OCI-LY3 (cell line): ENCODE results near the gene ZNF546.
A peak's percentile ranks its signal among the peaks of the same experiment; 100 is the strongest.
"Not testable (repeated sequence)": the region's sequence is repeated elsewhere in the genome, so short reads cannot be mapped to it uniquely, and the experiment has no call there.

ENCODE experiments used
- H2AFZ ChIP-seq: fragments of 200-600, 300-600 bp; shearing (Covaris generic); 2 replicates; pipeline ENCODE4 v1.6.0; 2014; ENCODE audit warnings: antibody characterized with exemption, low read depth, low read length
- H3K27ac ChIP-seq: fragments of 200-600, 300-600 bp; sonication (generic); 2 replicates; pipeline ENCODE4 v1.5.1; 2014; ENCODE audit warnings: mild to moderate bottlenecking, low read length, moderate library complexity, mixed read lengths
- H3K27me3 ChIP-seq: fragments of 200-600, 300-600 bp; sonication (generic); 2 replicates; pipeline ENCODE4 v1.6.1; 2014; ENCODE audit warnings: low read depth, low read length, mixed read lengths
- H3K36me3 ChIP-seq: fragments of 200-600, 300-600 bp; sonication (generic); replicated peaks from 2 replicates; pipeline ENCODE3; 2014; ENCODE audit warnings: low read depth, low read length, mixed read lengths
- H3K4me1 ChIP-seq: fragments of 300-600, 200-600 bp; sonication (generic); 2 replicates; pipeline ENCODE4 v1.6.1; 2014; ENCODE audit warnings: low read length, mixed read lengths
- H3K4me2 ChIP-seq: fragments of 200-600, 300-600 bp; sonication (generic); 2 replicates; pipeline ENCODE4 v1.6.1; 2014; ENCODE audit warnings: low read length, mixed read lengths
- H3K4me3 ChIP-seq: fragments of 300-600, 200-600 bp; sonication (generic); 2 replicates; pipeline ENCODE4 v1.5.1; 2014; ENCODE audit warnings: antibody characterized with exemption, mild to moderate bottlenecking, low read length, moderate library complexity
- H3K79me2 ChIP-seq: fragments of 300-600, 200-600 bp; shearing (Covaris generic); 2 replicates; pipeline ENCODE4 v1.6.1; 2014; ENCODE audit warnings: mild to moderate bottlenecking, low read length, mixed read lengths
- H3K9ac ChIP-seq: fragments of 300-600, 200-600 bp; shearing (Covaris generic); 2 replicates; pipeline ENCODE4 v1.6.0; 2014; ENCODE audit warnings: mild to moderate bottlenecking, low read length, moderate library complexity
- H3K9me3 ChIP-seq: fragments of 200-600, 300-600 bp; shearing (Covaris generic); 2 replicates; pipeline ENCODE4 v1.6.1; 2014; ENCODE audit warnings: low read length, mixed read lengths; ENCODE audit not compliant: insufficient read depth
- H4K20me1 ChIP-seq: fragments of 200-600, 300-600 bp; sonication (generic); 2 replicates; pipeline ENCODE4 v1.6.1; 2016; ENCODE audit warnings: low read length, mixed read lengths; ENCODE audit not compliant: insufficient read depth
- EZH2phosphoT487 ChIP-seq: fragments of 200-600 bp; shearing (Covaris generic); IDR thresholded peaks from 2 replicates; pipeline ENCODE4 v1.6.1; 2018; ENCODE audit warnings: antibody characterized with exemption, mixed run types, low read depth
- TF ChIP-seq, protein P1 (sequence below): fragments of 200-600, 300-600 bp; sonication (generic); IDR thresholded peaks from 2 replicates; pipeline ENCODE4 v1.5.1; 2014; ENCODE audit warnings: antibody characterized with exemption, low read length, low read depth

Gene ZNF546

DNA sequence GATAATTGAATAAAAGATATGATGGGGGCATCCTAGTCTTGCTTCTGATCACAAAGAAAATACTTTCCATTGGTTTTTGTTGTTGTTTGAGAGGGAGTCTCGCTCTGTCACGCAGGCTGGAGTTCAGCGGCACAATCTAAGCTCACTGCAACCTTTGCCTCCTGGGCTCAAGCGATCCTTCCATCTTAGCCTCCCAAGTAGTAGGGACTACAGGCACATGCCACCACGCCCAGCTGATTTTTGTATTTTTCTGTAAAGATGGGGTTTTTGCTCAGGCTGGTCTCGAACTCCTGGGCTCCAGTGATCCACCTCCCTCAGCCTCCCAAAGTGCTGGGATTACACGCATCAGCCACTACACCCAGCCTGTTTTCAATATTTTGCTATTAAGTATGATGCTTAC is 42.9 kb upstream of the ZNF546 start:
- peaks cover 61% of the 10 kb centered on the region for H3K4me1 ChIP-seq
- no peaks in the 10 kb centered on the region for H3K27me3 ChIP-seq
- H3K9ac ChIP-seq = peak overlapping the region; percentile 38; the same call in 1 of the 2 replicates
- H3K4me3 ChIP-seq = peak overlapping the region; percentile 17; the same call in 1 of the 2 replicates
- H3K79me2 ChIP-seq = no peaks in the 10 kb centered on the region
- 0 out of 2 replicates have a peak, but pooled peaks cover 3% of the 10 kb centered on the region for H3K9me3 ChIP-seq
- peaks cover 3% of the 10 kb centered on the region for H3K36me3 ChIP-seq
- H3K27ac ChIP-seq = peak overlapping the region; percentile 87
- no peaks in the 10 kb centered on the region for H4K20me1 ChIP-seq
- TF ChIP-seq, protein P1, sequence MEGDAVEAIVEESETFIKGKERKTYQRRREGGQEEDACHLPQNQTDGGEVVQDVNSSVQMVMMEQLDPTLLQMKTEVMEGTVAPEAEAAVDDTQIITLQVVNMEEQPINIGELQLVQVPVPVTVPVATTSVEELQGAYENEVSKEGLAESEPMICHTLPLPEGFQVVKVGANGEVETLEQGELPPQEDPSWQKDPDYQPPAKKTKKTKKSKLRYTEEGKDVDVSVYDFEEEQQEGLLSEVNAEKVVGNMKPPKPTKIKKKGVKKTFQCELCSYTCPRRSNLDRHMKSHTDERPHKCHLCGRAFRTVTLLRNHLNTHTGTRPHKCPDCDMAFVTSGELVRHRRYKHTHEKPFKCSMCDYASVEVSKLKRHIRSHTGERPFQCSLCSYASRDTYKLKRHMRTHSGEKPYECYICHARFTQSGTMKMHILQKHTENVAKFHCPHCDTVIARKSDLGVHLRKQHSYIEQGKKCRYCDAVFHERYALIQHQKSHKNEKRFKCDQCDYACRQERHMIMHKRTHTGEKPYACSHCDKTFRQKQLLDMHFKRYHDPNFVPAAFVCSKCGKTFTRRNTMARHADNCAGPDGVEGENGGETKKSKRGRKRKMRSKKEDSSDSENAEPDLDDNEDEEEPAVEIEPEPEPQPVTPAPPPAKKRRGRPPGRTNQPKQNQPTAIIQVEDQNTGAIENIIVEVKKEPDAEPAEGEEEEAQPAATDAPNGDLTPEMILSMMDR = no peak
- TF ChIP-seq EZH2phosphoT487 = no peak
- H3K4me2 ChIP-seq = peak overlapping the region; percentile 46
- H2AFZ ChIP-seq = no peak overlapping the region

DNA sequence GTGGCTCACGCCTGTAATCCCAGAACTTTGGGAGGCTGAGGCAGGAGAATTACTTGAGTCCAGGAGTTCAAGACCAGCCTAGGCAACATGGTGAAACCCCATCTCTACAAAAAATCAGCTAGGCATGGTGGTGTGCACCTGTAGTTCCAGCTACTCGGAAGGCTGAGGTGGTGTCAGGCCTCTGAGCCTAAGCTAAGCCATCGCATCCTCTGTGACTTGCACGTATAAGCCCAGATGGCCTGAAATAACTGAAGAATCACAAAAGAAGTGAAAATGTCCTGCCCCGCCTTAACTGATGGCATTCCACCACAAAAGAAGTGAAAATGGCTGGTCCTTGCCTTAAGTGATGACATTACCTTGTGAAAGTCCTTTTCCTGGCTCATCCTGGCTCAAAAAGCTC is 39.0 kb upstream of the ZNF546 start:
- not testable (repeated sequence) for H2AFZ ChIP-seq, H3K79me2 ChIP-seq, H4K20me1 ChIP-seq, H3K4me3 ChIP-seq, H3K27me3 ChIP-seq, H3K9me3 ChIP-seq, H3K36me3 ChIP-seq
- Histone ChIP-seq H3K27ac (peak overlapping the region; percentile 74), H3K9ac (peak overlapping the region; percentile 37; the same call in 1 of the 2 replicates), H3K4me2 (peak overlapping the region; percentile 39), H3K4me1 (peaks cover 61% of the 10 kb centered on the region)

DNA sequence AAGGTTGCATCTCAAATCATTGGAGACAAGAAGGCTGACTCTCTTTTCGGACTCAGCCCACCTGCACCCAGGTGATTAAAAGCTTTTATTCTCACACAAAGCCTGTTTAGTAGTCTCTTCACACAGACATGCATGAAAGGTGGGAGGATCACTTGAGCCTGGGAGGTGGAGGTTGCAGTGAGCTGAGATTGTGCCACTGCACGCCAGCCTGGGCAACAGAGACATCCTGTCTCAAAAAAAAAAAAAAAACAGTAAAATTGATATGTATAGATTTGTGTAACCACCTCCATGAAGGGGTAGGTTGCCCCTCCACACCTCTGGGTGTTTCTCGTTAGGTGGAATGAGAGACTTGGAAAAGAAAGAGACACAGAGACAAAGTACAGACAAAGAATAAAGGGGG is 37.9 kb upstream of the ZNF546 start:
- H3K4me1 ChIP-seq = peaks cover 58% of the 10 kb centered on the region

DNA sequence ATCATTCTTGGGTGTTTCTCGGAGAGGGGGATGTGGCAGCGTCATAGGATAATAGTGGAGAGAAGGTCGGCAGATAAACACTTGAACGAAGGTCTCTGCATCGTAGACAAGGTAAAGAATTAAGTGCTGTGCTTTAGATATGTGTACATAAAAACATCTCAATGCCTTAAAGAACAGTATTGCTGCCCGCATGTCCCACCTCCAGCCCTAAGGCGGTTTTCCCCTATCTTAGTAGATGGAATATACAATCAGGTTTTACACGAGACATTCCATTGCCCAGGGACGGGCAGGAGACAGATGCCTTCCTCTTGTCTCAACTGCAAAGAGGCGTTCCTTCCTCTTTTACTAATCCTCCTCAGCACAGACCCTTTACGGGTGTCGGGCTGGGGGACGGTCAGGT is 37.5 kb upstream of the ZNF546 start:
- peaks cover 54% of the 10 kb centered on the region for H3K4me1 ChIP-seq
- H3K9ac ChIP-seq = peak overlapping the region; percentile 67
- not testable (repeated sequence) for H3K79me2 ChIP-seq, H4K20me1 ChIP-seq, H3K36me3 ChIP-seq, H3K27me3 ChIP-seq, H3K9me3 ChIP-seq
- peak overlapping the region; percentile 83 for H3K4me2 ChIP-seq
- 0 out of 2 replicates have a peak overlapping the region, but pooled peaks have one; percentile 20 for H2AFZ ChIP-seq
- H3K4me3 ChIP-seq = peak overlapping the region; percentile 61
- peak overlapping the region; percentile 76 for H3K27ac ChIP-seq

More for the DNA sequence above, 37.9 kb upstream of the ZNF546 start:
- Histone ChIP-seq H3K27ac (peak overlapping the region; percentile 76), H3K4me3 (peak overlapping the region; percentile 61), H2AFZ (0 out of 2 replicates have a peak overlapping the region, but pooled peaks have one; percentile 20), H3K4me2 (peak overlapping the region; percentile 83), H3K9ac (peak overlapping the region; percentile 67)
- H3K9me3 ChIP-seq, H3K36me3 ChIP-seq, H3K79me2 ChIP-seq, H4K20me1 ChIP-seq, H3K27me3 ChIP-seq: not testable (repeated sequence)

DNA sequence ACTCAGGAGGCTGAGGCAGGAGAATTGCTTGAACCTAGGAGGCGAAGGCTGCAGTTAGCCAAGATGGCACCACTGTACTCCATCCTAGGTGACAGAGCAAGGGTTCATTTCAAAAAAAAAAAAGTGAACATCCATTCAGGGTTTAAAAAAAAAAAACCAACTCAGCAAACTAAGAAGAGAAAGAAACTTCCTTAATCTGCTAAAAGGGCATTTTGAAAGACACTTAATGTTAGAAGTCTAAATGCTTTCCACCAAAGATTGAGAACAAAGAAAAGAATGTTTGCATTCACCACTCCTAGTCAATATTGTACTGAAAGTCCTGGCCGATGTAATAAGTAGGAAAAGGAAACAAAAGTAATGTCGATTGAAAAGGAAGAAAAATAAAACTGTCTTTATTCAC is 33.0 kb upstream of the ZNF546 start:
- Histone ChIP-seq H3K9me3 (no peaks in the 10 kb centered on the region), H3K4me1 (peaks cover 21% of the 10 kb centered on the region), H3K36me3 (no peaks in the 10 kb centered on the region), H2AFZ (no peak overlapping the region), H3K4me2 (no peak overlapping the region), H3K4me3 (no peak overlapping the region), H3K79me2 (no peaks in the 10 kb centered on the region), H3K9ac (no peak overlapping the region), H4K20me1 (no peaks in the 10 kb centered on the region), H3K27ac (no peak overlapping the region), H3K27me3 (no peaks in the 10 kb centered on the region)
- no peak for TF ChIP-seq EZH2phosphoT487
- TF ChIP-seq, protein P1 = no peak
